NCI-H345 treated with DMSO at 0.1 percent for 48 hours (cell line): Measurements from ENCODE around the gene AHDC1.
"Not testable (repeated sequence)": the region's sequence is repeated elsewhere in the genome, so short reads cannot be mapped to it uniquely, and the experiment has no call there.

ENCODE experiments used
- DNase-seq: peaks from one replicate; lab custom pipeline; 2025; ENCODE audit not compliant: unreplicated experiment; lab: John Stamatoyannopoulos, UW

The AHDC1 gene

GRCh38 chr1:27519331-27520258, 84.3 kb downstream of the AHDC1 start:
- no peak for DNase-seq

GRCh38 chr1:27518808-27519207, 85.1 kb downstream of the AHDC1 start:
- no peak for DNase-seq

DNA sequence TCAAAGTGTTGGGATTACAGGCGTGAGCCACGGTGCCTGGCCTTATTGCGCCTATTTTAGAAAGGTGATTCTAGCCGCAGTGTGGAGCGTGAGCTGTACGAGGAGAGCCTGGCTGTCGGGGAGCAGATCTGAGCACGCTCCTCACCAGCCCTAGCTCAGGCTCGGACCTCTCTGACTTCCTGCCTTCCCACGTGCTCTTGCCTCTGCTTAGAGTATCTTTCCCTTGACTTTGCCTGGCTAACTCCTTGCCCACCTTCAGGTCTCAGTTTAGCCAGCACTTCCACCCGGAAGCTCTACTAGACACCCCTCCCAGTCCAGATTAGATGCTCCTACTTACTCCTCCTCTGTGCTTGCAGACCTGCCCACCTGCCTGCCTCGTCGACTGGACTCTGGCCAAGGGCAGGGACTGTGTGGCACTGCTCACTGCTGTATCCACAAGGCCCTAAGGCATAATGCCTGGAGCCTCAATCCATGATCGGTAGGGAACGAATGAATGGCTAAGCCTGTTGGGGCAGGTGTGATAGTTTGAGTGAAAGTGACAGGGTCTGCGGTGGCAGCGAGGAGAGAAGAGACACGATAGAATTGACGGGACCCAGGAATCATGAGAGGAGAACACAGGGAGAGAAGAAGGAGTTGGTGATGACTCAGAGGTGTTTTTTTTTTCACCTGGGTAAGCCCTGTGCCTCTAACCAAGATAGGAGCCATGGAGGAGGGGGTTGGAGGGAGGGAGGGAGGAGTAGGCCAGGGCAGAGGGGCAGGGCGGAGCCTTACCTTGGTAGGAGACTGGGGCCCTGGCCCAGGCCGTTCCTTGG, 85.8 kb downstream of the AHDC1 start:
- no peak for DNase-seq

DNA sequence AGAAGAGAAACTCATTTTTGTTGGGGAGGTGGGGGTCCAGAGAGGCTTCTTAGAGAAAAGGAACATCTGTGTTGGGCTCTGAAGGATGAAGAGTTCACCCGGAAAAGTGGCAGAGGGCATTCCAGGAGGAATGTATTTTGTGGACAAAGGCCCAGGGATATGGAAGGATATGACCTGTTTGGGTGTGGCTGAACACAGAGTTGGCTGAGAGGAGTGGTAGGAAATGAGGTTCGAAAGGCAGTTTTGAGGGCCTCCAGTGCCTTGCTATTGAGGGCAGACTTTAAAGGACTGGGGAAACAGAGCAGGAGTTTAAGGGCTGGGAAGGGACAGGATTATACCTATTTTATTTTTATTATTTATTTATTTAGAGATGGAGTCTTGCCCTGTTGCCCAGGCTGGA, 86.6 kb downstream of the AHDC1 start:
- no peak for DNase-seq

DNA sequence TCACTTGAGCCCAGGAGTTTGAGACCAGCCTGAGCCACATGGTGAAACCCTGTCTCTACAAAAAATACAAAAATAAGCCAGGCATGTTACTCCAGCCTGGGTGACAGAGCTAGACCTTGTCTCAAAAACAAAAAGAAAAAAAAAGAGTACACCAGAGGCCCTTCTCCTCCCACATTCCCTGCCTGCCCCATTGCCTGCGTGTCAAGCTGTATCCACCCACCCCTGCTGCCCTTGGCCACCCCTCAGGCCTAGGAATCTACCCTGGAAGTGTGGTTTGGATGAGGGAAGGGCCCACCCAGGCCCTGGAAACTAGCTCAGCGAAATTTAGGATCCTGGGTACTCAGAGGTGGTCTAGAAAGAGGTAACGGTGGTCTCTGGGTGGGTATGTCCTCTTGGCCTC, 88.3 kb downstream of the AHDC1 start:
- no peak for DNase-seq

GRCh38 chr1:27513958-27514357, 90.0 kb downstream of the AHDC1 start:
- DNase-seq, result no peak

- DNase-seq, result no peak
Observed at GRCh38 chr1:27513528-27513927, 90.4 kb downstream of the AHDC1 start.

DNA sequence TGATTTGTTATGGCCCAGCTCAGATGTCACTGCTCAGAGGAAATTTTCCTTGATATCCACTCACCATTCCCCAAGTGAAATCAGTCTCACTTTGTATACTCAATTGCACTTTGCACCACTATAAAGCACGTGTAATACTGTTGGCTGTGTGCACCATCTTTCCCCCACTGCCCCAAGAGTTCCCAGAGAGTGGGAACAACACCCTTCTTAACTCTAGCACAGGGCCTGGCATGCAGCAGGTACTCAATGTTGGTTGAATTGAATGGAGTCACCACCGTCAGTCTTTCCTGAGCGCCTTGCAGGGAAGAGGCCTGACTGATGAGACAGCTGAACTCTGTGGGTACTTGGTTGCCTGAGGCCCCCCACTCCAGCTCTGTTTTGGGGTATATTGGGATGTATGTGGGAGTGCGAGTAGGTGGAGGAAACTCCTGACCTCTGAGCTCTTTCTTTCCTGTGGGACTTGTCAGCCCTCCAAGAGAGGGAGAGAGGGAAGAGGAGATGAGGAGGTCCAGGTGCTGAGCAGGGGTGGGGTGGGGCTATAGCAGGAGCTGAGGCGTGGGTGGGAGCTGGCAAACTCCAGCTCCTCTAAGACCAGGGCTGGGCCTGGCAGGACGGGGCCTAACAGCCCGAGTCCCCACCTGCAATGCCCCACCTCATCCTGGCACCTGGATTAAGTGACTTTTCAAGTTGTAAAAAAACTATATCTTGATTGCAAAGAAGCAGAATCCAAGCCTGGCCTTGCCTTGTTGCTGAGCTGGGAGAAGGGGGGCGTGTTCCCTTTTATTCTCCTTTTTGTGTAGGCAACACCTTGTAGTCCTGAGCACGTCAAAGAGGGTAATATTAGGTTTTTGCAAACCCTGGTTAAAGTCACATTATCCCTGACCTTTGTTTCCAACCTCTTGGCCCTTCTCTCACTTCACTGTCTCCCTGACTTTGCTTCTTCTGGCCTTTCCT, 94.5 kb downstream of the AHDC1 start:
- no peak for DNase-seq

GRCh38 chr1:27507960-27508665, 95.8 kb downstream of the AHDC1 start:
- no peak for DNase-seq

- DNase-seq, result no peak
Observed at GRCh38 chr1:27506703-27507102, 97.2 kb downstream of the AHDC1 start.

GRCh38 chr1:27505420-27505680, 98.6 kb downstream of the AHDC1 start:
- no peak for DNase-seq

GRCh38 chr1:27504588-27505419, 99.1 kb downstream of the AHDC1 start:
- DNase-seq, result no peak

- DNase-seq, result no peak
Observed at GRCh38 chr1:27503844-27504587, 99.9 kb downstream of the AHDC1 start.

DNA sequence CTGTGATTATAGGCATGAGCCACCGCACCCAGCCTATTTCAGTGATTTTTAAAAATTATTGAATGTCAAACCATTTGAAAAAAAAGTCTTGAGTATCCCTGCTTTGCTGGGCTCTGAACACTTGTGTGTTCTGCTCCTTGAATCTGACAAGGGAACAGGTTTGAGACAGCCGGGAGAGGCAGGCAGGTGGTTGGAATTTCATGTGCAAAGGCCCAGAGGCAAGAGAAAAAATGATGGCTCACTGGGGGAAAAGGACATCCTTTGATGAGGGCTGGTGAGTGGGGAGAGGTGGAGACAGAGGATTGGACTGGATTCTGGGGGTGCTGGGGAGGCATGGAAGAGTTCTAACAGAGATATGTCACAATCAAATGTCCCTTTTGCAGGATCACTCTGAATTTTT, 100.9 kb downstream of the AHDC1 start:
- DNase-seq, result no peak

DNA sequence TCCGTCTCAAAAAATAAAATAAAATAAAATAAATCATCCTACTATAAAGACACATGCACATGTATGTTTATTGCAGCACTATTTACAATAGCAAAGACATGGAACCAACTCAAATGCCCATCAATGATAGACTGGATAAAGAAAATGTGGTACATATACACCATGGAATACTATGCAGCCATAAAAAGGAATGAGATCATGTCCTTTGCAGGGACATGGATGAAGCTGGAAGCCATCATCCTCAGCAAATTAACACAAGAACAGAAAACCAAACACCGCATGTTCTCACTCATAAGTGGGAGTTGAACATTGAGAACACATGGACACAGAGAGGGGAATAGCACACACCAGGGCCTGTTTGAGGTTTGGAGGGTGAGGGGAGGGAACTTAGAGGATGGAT, 102.8 kb downstream of the AHDC1 start:
- DNase-seq, result not testable (repeated sequence)

GRCh38 chr1:27499142-27499541, 104.8 kb downstream of the AHDC1 start:
- no peak for DNase-seq

DNA sequence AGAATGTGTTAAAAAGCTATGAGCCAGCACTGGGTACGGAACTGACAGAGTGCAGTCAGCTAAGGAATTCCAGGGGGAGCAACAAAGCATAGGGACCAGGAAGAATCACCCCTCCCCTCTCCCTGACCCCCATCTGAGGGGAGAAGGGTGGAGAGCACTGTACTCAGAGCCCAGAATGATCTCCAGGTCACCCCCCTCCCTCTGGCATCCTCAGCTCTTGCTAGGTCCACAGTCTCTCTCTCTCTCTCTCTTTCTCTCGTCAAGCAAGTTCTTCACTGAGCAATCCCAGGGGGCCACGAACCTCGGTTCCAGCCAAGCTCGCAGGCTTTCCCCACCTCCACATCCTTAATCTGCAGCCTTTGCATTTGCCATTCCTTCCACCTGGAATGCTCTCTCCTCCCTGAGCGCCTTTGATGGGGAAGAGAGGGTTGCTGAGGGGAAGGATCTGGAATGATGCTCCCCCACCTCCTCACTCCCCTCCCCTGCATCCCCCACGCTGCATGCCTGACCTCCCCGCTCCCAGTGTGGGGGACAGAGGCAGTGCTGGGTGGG, 107.3 kb downstream of the AHDC1 start:
- DNase-seq, result no peak

GRCh38 chr1:27492796-27493195, 111.1 kb downstream of the AHDC1 start:
- DNase-seq, result no peak
